HL-60/S4 treated with retinoic acid at 250 ng/mL for 4 days and 3 days (cell line): ENCODE measurements around the gene HBA2.
"Not testable (repeated sequence)": the region's sequence is repeated elsewhere in the genome, so short reads cannot be mapped to it uniquely, and the experiment has no call there.

Experiments
- in situ Hi-C: fragments of 300-500 bp; cut with MboI; formaldehyde crosslinking; loops from 2 replicates; pipeline ENCODE4 v1.7.0; 2022; ENCODE audit warnings: low sequenced_read_pairs

The HBA2 gene

DNA sequence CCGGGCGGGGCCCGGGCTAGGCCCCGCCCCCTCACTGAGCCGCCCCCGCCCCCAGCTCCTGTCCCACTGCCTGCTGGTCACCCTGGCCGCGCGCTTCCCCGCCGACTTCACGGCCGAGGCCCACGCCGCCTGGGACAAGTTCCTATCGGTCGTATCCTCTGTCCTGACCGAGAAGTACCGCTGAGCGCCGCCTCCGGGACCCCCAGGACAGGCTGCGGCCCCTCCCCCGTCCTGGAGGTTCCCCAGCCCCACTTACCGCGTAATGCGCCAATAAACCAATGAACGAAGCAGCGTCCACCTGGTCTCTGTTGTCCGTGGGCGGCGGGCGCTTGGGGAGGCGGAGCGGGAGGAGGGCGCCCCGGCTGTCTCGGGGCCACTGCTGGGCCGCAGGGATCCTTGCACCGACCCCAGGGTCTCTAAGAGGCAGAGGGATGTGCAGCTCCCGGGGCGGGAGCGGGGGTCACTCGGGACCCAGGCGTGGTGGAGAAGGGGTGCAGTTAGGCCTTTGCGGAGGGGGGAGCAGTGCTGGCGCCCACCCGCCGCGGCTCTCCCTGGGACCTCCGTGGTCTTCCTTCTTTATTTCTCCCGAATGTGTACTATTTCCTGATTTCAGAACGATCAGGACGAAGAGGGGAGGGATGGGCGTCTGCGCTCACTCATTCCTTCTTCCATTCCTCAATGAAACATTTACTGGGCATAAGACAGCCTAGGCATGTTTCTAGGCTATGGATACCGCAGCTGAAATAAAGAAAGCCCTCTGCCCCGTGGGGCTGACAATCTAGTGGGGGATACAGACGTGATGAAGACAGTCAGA lies 18.3 kb upstream of the HBA2 start:
- in situ Hi-C loops = no loop called here

- in situ Hi-C loops = no loop called here
Measured at GRCh38 chr16:155031-155398, 17.7 kb upstream of the HBA2 start.

DNA sequence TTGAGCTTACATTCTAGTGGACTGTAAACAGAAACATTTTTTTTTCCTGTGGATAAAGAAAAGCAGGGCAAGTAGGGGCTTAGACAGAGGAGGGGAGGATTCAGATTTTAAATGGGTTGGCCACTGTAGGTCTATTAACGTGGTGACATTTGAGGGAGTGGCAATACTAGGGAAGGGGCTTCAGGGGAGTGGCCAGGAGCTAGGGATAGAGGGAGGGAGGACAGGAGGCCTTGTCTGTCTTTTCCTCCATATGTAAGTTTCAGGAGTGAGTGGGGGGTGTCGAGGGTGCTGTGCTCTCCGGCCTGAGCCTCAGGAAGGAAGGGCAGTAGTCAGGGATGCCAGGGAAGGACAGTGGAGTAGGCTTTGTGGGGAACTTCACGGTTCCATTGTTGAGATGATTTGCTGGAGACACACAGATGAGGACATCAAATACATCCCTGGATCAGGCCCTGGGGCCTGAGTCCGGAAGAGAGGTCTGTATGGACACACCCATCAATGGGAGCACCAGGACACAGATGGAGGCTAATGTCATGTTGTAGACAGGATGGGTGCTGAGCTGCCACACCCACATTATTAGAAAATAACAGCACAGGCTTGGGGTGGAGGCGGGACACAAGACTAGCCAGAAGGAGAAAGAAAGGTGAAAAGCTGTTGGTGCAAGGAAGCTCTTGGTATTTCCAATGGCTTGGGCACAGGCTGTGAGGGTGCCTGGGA lies 13.4 kb upstream of the HBA2 start:
- in situ Hi-C loops = no loop called here

DNA sequence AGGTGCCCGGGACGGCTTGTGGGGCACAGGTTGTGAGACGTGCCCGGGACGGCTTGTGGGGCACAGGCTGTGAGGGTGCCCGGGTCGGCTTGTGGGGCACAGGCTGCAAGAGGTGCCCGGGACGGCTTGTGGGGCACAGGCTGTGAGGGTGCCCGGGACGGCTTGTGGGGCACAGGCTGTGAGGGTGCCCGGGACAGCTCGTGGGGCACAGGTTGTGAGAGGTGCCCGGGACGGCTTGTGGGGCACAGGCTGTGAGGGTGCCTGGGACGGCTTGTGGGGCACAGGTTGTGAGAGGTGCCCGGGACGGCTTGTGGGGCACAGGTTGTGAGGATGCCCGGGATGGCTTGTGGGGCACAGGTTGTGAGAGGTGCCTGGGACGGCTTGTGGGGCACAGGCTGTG lies 12.4 kb upstream of the HBA2 start:
- in situ Hi-C loops = not testable (repeated sequence)

DNA sequence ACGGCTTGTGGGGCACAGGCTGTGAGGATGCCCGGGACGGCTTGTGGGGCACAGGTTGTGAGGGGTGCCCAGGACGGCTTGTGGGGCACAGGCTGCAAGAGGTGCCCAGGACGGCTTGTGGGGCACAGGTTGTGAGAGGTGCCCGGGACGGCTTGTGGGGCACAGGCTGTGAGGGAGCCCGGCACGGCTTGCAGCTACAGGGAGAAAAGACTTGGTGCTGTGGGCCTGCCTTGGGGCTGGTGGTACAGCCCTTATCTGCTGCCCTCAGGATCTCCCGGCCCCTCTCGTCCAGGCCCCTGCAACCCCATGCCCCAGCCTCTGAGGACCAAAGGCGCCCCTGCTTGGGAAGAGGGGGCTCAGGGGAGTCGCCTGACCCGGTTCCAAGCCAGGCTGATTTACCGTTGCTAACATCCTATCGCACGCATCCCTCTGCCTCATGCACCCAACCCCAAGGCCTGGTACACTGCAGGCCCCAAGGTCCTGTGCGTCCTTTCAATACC lies 11.9 kb upstream of the HBA2 start:
- in situ Hi-C loops = no loop called here

DNA sequence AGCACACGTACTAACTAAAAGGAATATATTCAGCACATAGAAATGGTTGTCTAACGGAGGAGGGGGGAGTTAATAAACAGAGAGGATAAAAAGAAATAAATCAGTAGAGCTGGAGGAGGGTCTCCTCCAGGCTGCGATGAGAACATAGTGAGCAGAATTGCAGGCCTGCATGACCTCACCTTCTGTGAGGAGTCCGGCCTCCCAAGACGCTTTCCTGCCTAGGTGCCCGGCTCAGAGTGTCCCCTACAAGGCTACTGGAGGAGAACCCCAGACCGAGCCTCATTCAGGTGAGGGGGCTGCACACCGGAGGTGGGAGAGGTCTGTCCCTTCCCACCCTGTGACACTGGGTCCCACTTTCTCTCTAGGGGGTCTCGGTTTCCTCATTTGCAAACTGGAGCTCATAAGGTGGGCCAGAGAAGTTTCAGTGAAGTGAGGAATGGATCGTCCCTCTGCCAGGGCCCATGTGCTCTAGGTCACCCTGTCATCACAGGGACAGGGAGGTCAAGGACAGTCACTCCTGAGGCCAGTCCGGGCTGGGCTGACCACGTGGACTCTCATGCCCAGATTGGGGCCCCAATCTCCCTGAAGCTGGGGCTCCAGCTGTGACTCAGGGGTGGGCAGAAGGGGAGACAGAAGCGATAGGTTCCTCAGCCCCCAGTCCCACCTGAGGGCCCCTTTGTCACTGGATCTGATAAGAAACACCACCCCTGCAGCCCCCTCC lies 10.2 kb upstream of the HBA2 start:
- in situ Hi-C loops = no loop called here

GRCh38 chr16:163139-163538 lies 9.5 kb upstream of the HBA2 start:
- in situ Hi-C loops = not testable (repeated sequence)

- in situ Hi-C loops = not testable (repeated sequence)
Measured at GRCh38 chr16:163696-164095, 9.0 kb upstream of the HBA2 start.

DNA sequence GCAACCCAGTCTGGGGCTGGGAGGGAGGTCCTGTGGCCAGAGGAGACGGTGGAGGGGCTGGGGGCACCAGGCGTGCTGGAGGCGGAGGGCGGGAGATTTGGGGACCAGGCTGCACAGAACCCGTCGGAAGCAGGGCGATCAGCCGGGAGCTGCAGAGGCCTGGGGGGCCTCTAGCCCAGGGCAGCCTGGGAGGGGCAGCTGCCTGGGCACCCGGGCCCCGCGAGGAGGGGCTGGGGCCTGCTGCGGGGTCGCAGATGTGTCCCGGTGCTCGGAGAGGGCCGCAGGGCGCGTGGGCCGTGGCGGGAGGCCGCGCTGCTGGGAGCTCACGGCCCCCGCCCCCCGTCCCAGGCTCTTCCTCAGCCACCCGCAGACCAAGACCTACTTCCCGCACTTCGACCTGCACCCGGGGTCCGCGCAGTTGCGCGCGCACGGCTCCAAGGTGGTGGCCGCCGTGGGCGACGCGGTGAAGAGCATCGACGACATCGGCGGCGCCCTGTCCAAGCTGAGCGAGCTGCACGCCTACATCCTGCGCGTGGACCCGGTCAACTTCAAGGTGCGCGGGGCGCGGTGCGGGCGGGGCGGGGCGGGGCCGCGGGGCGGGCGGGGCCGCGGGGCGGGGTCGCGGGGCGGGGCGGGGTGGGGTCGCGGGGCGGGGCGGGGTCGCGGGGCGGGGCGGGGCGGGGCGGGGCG lies 8.4 kb upstream of the HBA2 start:
- in situ Hi-C loops = not testable (repeated sequence)

DNA sequence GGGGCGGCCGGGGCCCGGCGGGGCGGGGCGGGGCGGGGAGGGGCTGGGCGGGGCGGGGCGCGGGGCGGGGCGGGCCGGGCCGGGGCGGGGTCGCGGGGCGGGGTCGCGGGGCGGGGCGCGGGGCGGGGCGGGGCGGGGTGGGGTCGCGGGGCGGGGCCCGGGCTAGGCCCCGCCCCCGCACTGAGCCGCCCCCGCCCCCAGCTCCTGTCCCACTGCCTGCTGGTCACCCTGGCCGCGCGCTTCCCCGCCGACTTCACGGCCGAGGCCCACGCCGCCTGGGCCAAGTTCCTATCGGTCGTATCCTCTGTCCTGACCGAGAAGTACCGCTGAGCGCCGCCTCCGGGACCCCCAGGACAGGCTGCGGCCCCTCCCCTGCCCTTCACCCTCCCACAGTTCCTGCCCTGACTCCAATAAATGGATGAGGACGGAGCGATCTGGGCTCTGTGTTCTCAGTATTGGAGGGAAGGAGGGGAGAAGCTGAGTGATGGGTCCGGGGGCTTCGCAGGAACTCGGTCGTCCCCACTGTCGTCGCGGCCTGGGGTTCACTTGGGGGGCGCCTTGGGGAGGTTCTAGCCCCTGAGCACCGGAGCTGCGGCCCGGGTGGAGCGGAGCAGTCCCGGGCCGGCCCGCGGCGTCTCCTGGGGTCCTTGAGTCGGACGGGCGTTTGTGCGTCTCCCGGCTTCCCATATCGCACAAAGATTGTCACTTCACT lies 7.7 kb upstream of the HBA2 start:
- in situ Hi-C loops = no loop called here

GRCh38 chr16:165539-166374 lies 6.9 kb upstream of the HBA2 start, which contains the start of gene HBM:
Gene HBM (plus strand): TSS chr16:165978. CDS start chr16:165998, 20 bp downstream.
- in situ Hi-C loops = no loop called here

GRCh38 chr16:166375-167121 lies 6.1 kb upstream of the HBA2 start:
- in situ Hi-C loops = no loop called here

DNA sequence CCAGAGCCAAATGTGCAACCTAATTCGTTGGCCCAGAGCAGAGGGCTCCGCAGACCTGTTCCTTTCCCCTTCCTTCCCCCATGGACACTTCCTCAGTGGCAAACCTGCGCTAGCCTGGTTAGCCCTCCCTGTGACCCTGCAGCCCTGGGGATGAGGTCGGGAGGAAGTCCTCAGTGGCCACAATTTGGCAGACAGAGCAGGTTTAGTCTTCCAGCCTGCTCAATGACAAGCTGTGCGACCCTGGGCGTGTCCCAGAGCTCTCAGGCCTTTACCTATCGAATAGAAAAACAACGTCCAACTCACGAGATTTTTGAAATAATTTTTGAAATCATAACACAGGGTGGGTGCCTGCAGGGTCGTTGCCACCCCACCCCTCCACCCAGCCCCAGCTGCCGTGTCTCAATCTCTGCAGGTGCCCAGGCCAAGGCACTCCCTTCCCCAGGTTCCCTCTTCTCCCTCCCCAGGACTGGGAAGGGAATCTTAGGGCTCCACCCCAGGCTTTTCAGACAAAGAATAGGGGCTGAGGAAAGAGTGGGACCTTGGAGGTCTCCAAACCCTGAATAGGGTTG lies 5.5 kb upstream of the HBA2 start:
- in situ Hi-C loops = no loop called here

DNA sequence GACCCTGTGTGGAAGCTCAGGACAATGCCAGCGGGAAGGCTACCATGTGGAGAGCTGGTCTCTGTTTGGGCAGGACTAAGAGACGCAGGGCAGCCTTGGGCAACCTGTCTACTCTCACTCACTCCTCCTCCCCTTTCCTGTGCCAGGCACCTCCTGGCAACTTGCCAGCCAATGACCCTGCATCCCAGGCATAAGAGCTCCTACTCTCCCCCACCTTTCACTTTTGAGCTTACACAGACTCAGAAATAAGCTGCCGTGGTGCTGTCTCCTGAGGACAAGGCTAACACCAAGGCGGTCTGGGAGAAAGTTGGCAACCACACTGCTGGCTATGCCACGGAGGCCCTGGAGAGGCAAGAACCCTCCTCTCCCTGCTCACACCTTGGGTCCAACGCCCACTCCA lies 4.3 kb upstream of the HBA2 start:
- in situ Hi-C loops = no loop called here

DNA sequence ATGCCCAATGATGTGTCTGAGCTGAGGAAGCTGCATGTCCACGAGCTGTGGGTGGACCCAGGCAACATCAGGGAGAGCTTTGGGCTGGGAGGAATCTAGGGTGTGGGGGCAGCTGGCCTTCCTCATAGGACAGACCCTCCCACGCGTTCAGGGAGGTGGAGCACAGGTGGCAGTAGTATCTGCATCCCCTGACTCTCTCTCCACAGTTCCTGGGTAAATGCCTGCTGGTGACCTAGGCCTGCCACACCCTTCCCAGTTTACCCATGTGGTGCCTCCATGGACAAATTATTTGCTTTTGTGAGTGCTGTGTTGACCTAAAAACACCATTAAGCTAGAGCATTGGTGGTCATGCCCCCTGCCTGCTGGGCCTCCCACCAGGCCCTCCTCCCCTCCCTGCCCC lies 3.7 kb upstream of the HBA2 start:
- in situ Hi-C loops = no loop called here

- in situ Hi-C loops = not testable (repeated sequence)
Measured at GRCh38 chr16:170088-170507, 2.6 kb upstream of the HBA2 start.

- in situ Hi-C loops = no loop called here
Measured at GRCh38 chr16:170788-171187, 1.9 kb upstream of the HBA2 start.

DNA sequence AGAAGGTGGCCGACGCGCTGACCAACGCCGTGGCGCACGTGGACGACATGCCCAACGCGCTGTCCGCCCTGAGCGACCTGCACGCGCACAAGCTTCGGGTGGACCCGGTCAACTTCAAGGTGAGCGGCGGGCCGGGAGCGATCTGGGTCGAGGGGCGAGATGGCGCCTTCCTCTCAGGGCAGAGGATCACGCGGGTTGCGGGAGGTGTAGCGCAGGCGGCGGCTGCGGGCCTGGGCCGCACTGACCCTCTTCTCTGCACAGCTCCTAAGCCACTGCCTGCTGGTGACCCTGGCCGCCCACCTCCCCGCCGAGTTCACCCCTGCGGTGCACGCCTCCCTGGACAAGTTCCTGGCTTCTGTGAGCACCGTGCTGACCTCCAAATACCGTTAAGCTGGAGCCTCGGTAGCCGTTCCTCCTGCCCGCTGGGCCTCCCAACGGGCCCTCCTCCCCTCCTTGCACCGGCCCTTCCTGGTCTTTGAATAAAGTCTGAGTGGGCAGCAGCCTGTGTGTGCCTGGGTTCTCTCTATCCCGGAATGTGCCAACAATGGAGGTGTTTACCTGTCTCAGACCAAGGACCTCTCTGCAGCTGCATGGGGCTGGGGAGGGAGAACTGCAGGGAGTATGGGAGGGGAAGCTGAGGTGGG lies 657 bp downstream of the HBA2 start:
- in situ Hi-C loops = not testable (repeated sequence)
